NT2/D1 (cell line): ENCODE data around the gene GPS1.

Source experiments
- DNase-seq: peaks from one replicate; pipeline ENCODE4 v3.0.0-alpha.2; 2011; ENCODE audit warnings: low read depth, low spot score
- H3K27me3 ChIP-seq: 2 replicates; pipeline ENCODE4 v1.6.0; 2011; ENCODE audit warnings: mild to moderate bottlenecking; ENCODE audit not compliant: insufficient read length, insufficient read depth
- H3K36me3 ChIP-seq: 2 replicates; pipeline ENCODE4 v1.6.1; 2011; ENCODE audit warnings: mild to moderate bottlenecking, low read length, mixed read lengths; ENCODE audit not compliant: insufficient read depth, insufficient read length
- H3K4me1 ChIP-seq: 2 replicates; pipeline ENCODE4 v1.5.1; 2011; ENCODE audit not compliant: insufficient read depth, insufficient read length
- H3K4me3 ChIP-seq: 2 replicates; pipeline ENCODE4 v1.5.1; 2011; ENCODE audit warnings: low read depth; ENCODE audit not compliant: insufficient read length
- H3K9ac ChIP-seq: 2 replicates; pipeline ENCODE4 v1.6.0; 2011; ENCODE audit warnings: low read depth; ENCODE audit not compliant: insufficient read length
- H3K9me3 ChIP-seq: 2 replicates; pipeline ENCODE4 v1.5.1; 2011; ENCODE audit warnings: mild to moderate bottlenecking, low read length; ENCODE audit not compliant: insufficient read depth
- SUZ12 ChIP-seq: IDR thresholded peaks from 2 replicates; pipeline ENCODE4 v1.6.1; 2011; ENCODE audit not compliant: insufficient read length, insufficient read depth; ENCODE audit errors: extremely low read depth
- YY1 ChIP-seq: IDR thresholded peaks from 2 replicates; pipeline ENCODE4 v1.6.1; 2011; ENCODE audit not compliant: insufficient read length, insufficient read depth
- ZNF274 ChIP-seq: IDR thresholded peaks from 2 replicates; pipeline ENCODE4 v1.6.1; 2011; ENCODE audit warnings: mild to moderate bottlenecking, low read depth, low read length

The GPS1 gene

GRCh38 chr17:82083009-82083408 is 31.3 kb downstream of the GPS1 start:
- Histone ChIP-seq H3K4me1 (peaks cover 7% of the 10 kb centered on the region), H3K27me3 (no peaks in the 10 kb centered on the region), H3K9ac (no peak overlapping the region), H3K4me3 (no peak overlapping the region), H3K9me3 (no peaks in the 10 kb centered on the region), H3K36me3 (peaks cover 97% of the 10 kb centered on the region)
- no peak for DNase-seq
- TF ChIP-seq YY1 (no peak), ZNF274 (no peak), SUZ12 (no peak)

DNA sequence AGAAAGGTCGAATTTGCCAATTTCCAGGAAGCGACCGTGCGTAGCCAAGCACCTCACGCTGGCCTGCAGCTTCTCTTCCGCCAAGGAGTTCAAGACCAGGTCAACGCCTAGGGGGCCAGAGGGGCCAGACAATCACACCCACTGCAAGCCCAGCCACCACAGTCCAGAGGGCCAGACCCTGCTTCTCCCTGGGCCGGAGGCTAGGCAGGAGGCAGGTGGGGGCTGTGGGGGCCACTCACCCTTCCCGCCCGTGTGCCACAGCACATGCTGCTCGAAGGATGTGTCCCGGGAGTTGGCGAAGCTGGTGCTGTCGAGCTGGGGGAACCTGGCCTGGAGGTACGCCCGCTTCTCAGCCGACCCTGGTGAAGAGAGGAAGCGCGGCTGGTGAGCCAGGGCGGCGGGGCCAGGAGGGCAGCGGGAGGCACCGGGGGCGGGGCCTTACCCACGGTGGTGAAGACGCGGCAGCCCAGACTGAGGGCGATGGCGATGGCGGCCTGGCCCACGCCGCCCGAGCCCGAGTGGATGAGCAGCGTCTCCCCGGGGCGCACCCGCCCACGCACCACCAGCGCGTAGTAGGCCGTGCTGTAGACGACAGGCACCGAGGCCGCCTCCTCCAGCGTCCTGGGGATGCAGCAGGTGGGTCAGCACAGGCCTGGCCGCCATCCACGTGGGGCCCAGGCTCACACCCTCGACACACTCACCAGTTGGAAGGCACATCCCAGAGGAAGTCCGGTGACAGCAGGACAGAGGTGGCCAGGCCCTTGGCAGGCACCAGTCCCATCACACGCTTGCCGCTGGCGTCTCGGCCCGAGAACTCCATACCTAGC is 32.0 kb downstream of the GPS1 start:
- H3K4me3 ChIP-seq: no peak overlapping the region
- H3K9ac ChIP-seq: no peak overlapping the region
- peaks cover 7% of the 10 kb centered on the region for H3K4me1 ChIP-seq
- no peaks in the 10 kb centered on the region for H3K27me3 ChIP-seq
- no peak for TF ChIP-seq YY1
- no peak for TF ChIP-seq ZNF274
- TF ChIP-seq SUZ12: no peak
- no peak for DNase-seq
- H3K9me3 ChIP-seq: no peaks in the 10 kb centered on the region
- H3K36me3 ChIP-seq: peaks cover 97% of the 10 kb centered on the region

GRCh38 chr17:82084373-82085030 is 32.8 kb downstream of the GPS1 start:
- no peak for DNase-seq
- Histone ChIP-seq H3K9me3 (no peaks in the 10 kb centered on the region), H3K27me3 (no peaks in the 10 kb centered on the region), H3K9ac (no peak overlapping the region), H3K4me1 (peaks cover 7% of the 10 kb centered on the region), H3K4me3 (no peak overlapping the region), H3K36me3 (peaks cover 98% of the 10 kb centered on the region)
- TF ChIP-seq YY1 (no peak), SUZ12 (no peak), ZNF274 (no peak)

GRCh38 chr17:82085031-82085861 is 33.5 kb downstream of the GPS1 start:
- Histone ChIP-seq H3K4me1 (peaks cover 4% of the 10 kb centered on the region), H3K9ac (no peak overlapping the region), H3K27me3 (no peaks in the 10 kb centered on the region), H3K36me3 (peaks cover 98% of the 10 kb centered on the region), H3K9me3 (no peaks in the 10 kb centered on the region), H3K4me3 (no peak overlapping the region)
- no peak for TF ChIP-seq YY1
- TF ChIP-seq ZNF274: no peak
- TF ChIP-seq SUZ12: no peak
- DNase-seq: no peak

- Histone ChIP-seq H3K4me1 (peaks cover 4% of the 10 kb centered on the region), H3K27me3 (no peaks in the 10 kb centered on the region), H3K9ac (no peak overlapping the region), H3K4me3 (no peak overlapping the region), H3K36me3 (peaks cover 98% of the 10 kb centered on the region), H3K9me3 (no peaks in the 10 kb centered on the region)
- no peak for TF ChIP-seq YY1
- TF ChIP-seq SUZ12: no peak
- no peak for TF ChIP-seq ZNF274
- no peak for DNase-seq
Observed at GRCh38 chr17:82085931-82086764, 34.5 kb downstream of the GPS1 start.
